Measurements from ENCODE around the gene TSC1. TPM values are rescaled to one million over a fixed set of nuclear protein-coding genes. Genes with fewer than 3 reads are reported as not detected.

The TSC1 gene
- polyA plus RNA-seq, 1 experiment, result 45.2 TPM

GRCh38 chr9:132908635-132909034 lies 35.8 kb downstream of the TSC1 start:
- peaks cover 20% of the 10 kb centered on the region for H3K36me3 ChIP-seq (ENCODE audit: control insufficient read depth, insufficient read depth, low read length)
- DNase-seq (ENCODE audit: low read depth), result no peak
- ChIA-PET POLR2A (no interaction called here), CTCF (interaction anchor here (1.3 to 2.2 kb wide), 3 partner anchors 10 to 67 kb away, joined by 3 to 6 read pairs (median 4); no protein-coding TSS in a partner anchor)
- TF ChIP-seq, protein P1, sequence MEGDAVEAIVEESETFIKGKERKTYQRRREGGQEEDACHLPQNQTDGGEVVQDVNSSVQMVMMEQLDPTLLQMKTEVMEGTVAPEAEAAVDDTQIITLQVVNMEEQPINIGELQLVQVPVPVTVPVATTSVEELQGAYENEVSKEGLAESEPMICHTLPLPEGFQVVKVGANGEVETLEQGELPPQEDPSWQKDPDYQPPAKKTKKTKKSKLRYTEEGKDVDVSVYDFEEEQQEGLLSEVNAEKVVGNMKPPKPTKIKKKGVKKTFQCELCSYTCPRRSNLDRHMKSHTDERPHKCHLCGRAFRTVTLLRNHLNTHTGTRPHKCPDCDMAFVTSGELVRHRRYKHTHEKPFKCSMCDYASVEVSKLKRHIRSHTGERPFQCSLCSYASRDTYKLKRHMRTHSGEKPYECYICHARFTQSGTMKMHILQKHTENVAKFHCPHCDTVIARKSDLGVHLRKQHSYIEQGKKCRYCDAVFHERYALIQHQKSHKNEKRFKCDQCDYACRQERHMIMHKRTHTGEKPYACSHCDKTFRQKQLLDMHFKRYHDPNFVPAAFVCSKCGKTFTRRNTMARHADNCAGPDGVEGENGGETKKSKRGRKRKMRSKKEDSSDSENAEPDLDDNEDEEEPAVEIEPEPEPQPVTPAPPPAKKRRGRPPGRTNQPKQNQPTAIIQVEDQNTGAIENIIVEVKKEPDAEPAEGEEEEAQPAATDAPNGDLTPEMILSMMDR (IDR thresholded peaks at IDR 0.05; ENCODE audit: insufficient read depth, low read depth, low read length), result no peak
- H3K4me3 ChIP-seq (ENCODE audit: low read depth, low read length), result no peak overlapping the region
- H3K27me3 ChIP-seq (ENCODE audit: control insufficient read depth, insufficient read depth, low read length), result no peaks in the 10 kb centered on the region

DNA sequence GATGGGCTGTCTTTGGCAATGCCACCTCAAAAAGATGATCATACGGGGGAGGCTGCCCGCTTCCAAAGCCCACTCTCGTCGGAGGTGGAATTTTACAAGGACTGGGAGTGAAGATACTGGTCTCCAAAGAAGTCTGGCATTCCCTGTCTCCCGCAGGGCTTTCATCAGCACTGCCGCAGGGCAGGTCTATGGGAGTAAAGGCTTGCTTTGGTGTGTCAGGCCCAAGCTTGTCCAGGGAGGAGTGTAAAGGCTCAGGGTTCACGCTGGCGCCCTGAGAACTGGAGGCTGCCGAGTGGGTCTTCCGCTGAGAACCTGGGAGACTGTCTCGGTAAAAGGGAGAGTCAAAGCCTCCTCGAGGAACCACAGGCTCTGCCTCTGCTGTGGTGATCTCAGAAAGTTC lies 38.7 kb downstream of the TSC1 start:
- TF ChIP-seq, protein P1 (IDR thresholded peaks at IDR 0.05; ENCODE audit: insufficient read depth, low read depth, low read length), result no peak
- POLR2A ChIA-PET, result no interaction called here
- Histone ChIP-seq H3K36me3 (ENCODE audit: control insufficient read depth, insufficient read depth, low read length) (peaks cover 33% of the 10 kb centered on the region), H3K4me3 (ENCODE audit: low read depth, low read length) (no peak overlapping the region), H3K27me3 (ENCODE audit: control insufficient read depth, insufficient read depth, low read length) (no peaks in the 10 kb centered on the region)
- DNase-seq (ENCODE audit: low read depth), result no peak
- CTCF ChIA-PET, result interaction anchor here (1.4 kb wide), 1 partner anchor 10 kb away, joined by 5 read pairs; no protein-coding TSS in a partner anchor

DNA sequence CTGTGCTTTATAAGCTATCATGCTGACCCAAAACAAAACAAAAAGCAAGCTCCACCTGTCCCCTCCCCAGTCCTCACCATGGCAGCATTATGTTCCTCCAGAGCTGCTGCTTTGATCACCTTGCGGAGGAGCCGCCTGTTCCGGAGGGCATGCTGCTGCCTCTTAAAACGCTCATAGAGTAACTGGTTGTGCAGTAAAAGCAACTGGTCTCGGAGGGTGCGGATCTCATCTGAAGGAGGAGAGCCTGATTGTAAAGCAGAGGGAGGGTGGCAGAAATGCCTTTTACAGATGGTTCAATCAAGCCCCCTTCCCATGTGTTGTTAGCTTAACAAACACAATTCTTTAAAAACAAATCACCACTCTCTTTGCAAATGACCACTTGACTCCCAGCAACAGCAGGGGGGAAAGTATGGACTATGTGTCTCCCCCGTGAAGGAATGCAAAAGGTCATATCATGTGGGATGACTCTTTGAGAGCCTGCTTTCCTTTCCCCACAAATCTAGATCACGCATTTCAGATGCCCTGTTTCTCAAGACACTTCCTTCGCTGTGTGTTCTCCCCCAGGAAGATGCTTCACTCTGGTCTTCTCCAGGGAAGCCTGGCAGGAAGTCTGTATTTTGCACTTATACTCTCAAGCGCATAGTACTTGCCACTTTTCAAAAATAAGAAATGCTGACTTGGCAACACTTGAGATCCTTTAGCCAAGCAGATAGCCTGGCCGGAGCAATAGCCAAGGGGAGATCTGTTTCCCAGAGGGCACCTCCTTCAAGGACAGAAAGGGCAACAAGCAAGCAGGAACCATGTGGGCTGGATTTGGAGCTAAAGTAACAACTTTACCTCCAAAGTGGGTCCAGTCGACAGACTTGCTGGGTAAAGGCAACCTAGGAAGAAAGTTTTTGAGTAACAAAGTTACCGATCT lies 40.6 kb downstream of the TSC1 start:
- Histone ChIP-seq H3K4me3 (ENCODE audit: low read depth, low read length) (no peak overlapping the region), H3K36me3 (ENCODE audit: control insufficient read depth, insufficient read depth, low read length) (peaks cover 37% of the 10 kb centered on the region), H3K27me3 (ENCODE audit: control insufficient read depth, insufficient read depth, low read length) (no peaks in the 10 kb centered on the region)
- CTCF ChIA-PET, result interaction anchor here (1.2 to 3.7 kb wide), 4 partner anchors 8 to 28 kb away, joined by 3 to 50 read pairs (median 10); no protein-coding TSS in a partner anchor
- TF ChIP-seq, protein P1 (IDR thresholded peaks at IDR 0.05; ENCODE audit: insufficient read depth, low read depth, low read length), result no peak
- POLR2A ChIA-PET, result no interaction called here
- no peak for DNase-seq (ENCODE audit: low read depth)

DNA sequence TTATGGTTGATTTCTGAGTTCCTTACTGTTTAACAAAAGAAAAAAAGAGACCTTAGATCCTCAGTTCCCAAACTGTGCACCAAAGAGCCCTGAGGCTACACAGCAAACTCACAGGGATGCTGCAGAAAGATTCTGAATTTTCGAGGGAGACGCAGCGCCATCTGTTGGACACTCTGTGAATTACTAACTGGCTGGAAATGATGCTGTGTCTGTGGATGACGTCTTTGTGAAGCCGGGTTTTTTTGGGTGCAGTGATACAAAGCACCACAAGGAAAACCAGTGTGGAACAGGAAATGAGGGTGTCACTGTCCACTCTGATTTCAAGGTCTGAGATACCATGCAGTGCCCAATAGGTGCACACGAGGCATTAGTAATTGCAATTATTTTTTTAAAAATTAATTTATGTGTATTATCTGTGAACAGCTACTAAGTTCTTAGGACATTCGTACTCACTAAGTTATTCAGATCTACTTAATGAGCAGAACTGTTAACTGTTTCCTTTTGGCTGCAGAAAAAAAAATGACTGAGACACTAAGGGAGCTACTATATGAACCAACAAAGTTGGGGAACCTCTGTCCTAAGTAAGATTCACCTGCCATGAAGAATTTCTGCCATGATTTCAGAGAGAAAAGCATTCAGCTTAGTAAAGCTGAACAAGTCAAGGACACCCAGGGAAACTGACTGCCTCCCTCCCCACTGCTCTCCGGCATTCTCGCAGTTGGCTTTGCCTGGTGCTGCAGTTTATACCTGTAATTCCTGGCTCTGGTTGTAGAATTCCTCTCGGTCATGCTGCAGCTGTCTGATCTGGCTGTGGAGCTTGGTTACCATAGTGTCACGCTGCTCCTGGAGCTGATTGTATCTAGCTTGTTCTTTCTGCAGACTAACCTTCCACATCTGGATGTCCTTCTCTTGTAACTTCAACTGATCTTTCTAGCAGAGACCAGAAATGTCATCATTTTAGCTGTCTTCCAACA lies 42.3 kb downstream of the TSC1 start:
- DNase-seq (ENCODE audit: low read depth), result peak; percentile 40
- Histone ChIP-seq H3K36me3 (ENCODE audit: control insufficient read depth, insufficient read depth, low read length) (peaks cover 38% of the 10 kb centered on the region), H3K27me3 (ENCODE audit: control insufficient read depth, insufficient read depth, low read length) (no peaks in the 10 kb centered on the region), H3K4me3 (ENCODE audit: low read depth, low read length) (no peak overlapping the region)
- TF ChIP-seq, protein P1 (IDR thresholded peaks at IDR 0.05; ENCODE audit: insufficient read depth, low read depth, low read length), result peak; percentile 91
- ChIA-PET CTCF (interaction anchor here (0.6 to 3.7 kb wide), 41 partner anchors 8 to 492 kb away, joined by 3 to 50 read pairs (median 4); partner anchors contain the start of genes CFAP77, GFI1B, SPACA9 and TSC1), POLR2A (no interaction called here)

Data from BJ (cell line).